ENCODE results near the gene ENTPD1.

ENTPD1 gene

DNA sequence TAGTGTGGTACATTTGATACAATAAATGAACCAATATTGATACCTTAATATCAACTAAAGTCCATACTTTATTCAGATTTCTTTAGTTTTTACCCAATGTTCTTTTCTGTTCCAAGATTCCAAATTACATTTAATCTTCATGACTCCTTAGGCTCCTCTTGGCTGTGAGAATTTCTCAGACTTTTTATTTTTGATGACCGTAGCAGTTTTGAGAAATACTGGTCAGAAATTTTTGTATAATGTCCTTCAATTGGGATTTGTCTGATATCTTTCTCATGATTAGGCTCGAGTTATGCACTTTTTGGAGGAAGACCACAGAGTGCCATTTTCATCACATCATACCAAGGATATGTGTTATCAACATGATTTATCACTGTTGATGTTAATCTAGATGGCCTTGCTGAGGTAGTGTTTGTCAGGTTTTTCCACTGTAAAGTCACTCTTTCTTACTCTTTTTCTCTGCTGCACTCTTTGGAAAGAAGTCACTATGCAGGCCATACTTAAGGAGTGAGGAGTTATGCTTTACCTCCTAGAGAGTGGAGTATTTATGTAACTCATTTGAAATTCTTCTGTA is 12.9 kb upstream of the ENTPD1 start:
- no peak for DNase-seq (ENCODE audit: low read depth)
- H3K4me3 ChIP-seq (ENCODE audit: control insufficient read depth, low read depth, low read length), result no peak overlapping the region
- TF ChIP-seq, protein P1, sequence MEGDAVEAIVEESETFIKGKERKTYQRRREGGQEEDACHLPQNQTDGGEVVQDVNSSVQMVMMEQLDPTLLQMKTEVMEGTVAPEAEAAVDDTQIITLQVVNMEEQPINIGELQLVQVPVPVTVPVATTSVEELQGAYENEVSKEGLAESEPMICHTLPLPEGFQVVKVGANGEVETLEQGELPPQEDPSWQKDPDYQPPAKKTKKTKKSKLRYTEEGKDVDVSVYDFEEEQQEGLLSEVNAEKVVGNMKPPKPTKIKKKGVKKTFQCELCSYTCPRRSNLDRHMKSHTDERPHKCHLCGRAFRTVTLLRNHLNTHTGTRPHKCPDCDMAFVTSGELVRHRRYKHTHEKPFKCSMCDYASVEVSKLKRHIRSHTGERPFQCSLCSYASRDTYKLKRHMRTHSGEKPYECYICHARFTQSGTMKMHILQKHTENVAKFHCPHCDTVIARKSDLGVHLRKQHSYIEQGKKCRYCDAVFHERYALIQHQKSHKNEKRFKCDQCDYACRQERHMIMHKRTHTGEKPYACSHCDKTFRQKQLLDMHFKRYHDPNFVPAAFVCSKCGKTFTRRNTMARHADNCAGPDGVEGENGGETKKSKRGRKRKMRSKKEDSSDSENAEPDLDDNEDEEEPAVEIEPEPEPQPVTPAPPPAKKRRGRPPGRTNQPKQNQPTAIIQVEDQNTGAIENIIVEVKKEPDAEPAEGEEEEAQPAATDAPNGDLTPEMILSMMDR (conservative IDR thresholded peaks at IDR 0.05; ENCODE audit: control insufficient read depth, insufficient read depth, low read depth, low read length), result no peak

DNA sequence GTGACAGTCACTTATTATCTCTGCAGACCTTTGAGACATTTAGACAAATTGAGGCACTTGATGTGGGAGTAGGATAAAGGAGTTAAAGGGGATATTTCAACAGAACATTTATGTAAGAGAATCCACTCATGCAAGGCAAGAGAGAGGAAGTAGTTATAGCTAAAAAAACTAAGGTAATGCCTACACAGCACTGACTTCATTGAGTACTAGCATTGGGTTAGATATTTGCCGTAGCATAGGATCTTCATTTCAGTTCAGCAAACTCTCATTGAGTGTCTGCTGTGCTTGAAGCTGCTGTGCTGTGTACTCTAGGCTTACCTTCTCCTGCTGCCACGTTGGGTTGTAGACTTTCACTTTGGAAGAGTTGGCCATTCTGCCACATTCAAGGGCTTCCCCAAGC is 10.5 kb upstream of the ENTPD1 start:
- TF ChIP-seq, protein P1 (conservative IDR thresholded peaks at IDR 0.05; ENCODE audit: control insufficient read depth, insufficient read depth, low read depth, low read length), result no peak
- H3K4me3 ChIP-seq (ENCODE audit: control insufficient read depth, low read depth, low read length), result no peak overlapping the region
- no peak for DNase-seq (ENCODE audit: low read depth)

DNA sequence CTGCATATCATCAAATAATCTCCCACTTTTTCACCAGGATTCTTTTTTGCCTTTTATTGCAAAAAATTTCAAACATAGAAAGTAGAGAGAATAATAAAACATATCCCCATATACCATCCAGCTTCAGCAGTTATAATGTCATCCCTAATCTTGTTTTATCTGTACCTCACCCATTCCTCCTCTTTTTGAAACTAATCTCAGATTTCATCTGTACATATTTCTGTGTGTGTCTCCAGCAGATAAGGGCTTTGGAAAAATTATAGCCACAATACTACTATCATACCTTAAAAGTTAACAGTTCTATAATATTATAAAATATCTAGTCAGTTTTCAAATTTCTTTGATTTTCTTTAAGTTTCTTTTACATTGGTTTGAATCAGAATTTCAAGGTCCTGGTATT is 7.6 kb upstream of the ENTPD1 start:
- TF ChIP-seq, protein P1 (conservative IDR thresholded peaks at IDR 0.05; ENCODE audit: control insufficient read depth, insufficient read depth, low read depth, low read length), result no peak
- no peak overlapping the region for H3K4me3 ChIP-seq (ENCODE audit: control insufficient read depth, low read depth, low read length)
- DNase-seq (ENCODE audit: low read depth), result no peak

DNA sequence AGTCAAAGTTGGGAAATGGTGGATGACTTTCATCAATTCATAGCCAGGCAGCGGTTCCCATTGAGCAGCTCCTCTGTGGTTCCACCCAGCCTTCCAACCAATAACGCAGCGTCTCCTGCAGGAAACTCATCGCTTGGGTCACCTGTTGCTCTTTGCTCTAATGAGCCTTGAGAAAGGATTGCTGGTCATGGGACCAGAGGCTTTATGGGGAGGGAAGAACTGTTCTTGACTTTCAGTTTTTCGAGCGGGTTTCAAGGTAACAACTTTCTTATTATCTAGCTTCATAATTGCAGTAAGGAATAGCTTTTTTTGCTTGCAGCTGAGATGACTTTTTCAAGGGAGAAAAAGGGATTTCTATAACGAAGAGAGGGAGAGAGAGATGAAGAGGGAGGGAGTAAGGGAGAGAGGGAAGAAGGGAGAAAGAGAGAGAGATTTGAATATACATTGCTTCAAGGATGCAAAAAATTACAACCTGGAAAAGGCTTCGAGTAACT is 405 bp upstream of the ENTPD1 start:
- H3K4me3 ChIP-seq (ENCODE audit: control insufficient read depth, low read depth, low read length), result no peak overlapping the region
- TF ChIP-seq, protein P1 (conservative IDR thresholded peaks at IDR 0.05; ENCODE audit: control insufficient read depth, insufficient read depth, low read depth, low read length), result no peak
- DNase-seq (ENCODE audit: low read depth), result peak; percentile 5

DNA sequence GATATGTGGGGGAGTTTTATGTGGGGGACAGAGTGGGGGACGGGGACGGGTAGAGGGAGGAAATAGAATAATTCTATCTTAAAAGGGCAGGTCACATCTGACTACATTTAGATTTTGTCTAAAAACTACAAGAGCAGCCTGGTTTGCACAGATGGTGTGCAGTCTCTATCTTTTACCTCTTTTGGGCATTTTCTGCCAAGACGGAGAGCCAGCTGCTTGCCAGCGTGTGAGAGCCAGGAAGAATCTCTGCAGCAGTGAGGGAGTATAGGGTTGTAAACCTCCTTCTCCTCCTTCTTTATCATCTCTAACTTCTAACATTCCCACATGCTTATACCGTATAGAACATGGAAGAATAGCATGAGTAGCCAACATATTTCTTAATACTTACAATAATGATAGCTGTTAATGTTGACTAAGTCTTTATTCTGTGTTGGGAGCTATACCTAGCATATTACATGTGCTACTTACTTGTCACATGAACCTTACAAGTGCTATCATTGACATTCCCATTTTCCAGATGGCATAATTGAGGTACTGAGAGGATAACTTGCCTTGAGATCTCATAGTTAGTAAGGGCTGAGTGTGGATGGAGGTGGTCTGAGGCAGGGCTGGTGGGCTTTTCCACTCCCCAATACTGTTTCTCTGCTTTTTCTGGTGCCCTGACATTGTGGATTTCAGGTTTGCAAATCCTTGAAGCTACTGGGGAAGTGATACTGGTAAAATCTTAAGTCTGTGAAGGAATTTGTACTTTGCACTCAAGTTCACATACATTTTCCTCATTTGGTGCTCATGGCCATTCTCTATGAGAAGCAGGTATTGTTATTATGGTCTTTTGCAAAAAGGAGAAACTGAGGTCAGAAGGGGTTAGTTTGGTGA is 1.1 kb downstream of the ENTPD1 start:
- DNase-seq (ENCODE audit: low read depth), result no peak
- H3K4me3 ChIP-seq (ENCODE audit: control insufficient read depth, low read depth, low read length), result no peak overlapping the region
- TF ChIP-seq, protein P1 (conservative IDR thresholded peaks at IDR 0.05; ENCODE audit: control insufficient read depth, insufficient read depth, low read depth, low read length), result no peak

DNA sequence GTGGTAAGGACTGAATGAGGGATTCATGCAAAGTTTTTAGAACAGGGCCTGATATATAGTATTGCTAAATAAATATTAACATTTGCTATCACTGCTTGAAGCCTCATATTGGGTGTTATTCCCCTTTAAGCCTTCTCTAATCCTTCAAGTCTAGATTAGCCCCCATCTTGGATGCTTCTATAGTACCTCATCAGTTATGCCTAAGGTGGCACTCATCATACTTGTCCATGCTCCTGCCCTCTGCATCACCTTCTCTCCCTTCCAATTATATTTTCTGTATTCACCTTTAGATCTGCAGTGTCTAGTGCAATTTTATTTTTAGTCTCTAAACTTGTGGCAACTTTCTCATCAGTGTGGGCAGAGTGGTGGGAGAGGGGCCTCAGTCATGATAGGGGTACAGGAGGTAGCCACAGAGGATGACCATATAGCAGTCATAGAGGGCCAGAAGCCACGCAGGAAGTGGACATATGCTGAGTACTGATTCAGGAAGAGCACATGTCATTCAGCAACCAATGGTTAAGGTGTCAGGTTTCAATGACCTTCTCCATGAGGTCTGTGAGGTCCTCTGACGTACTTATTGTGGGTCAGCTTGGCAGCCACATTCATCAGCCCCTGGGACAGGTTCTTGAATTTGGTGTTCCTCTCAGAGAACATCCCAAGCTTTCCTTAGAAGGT is 2.5 kb downstream of the ENTPD1 start:
- no peak overlapping the region for H3K4me3 ChIP-seq (ENCODE audit: control insufficient read depth, low read depth, low read length)
- TF ChIP-seq, protein P1 (conservative IDR thresholded peaks at IDR 0.05; ENCODE audit: control insufficient read depth, insufficient read depth, low read depth, low read length), result no peak
- peak; percentile 26 for DNase-seq (ENCODE audit: low read depth)
